Liver (tissue), 3 donors: ENCODE data around the gene KIF3B.

Experiments used
- CTCF ChIP-seq: fragments of 150-350 bp; IDR thresholded peaks from 2 replicates; pipeline ENCODE4 v1.5.1; 2017; ENCODE audit warnings: improper control_type of control experiment, low read depth, low read length; ENCODE audit not compliant: missing input control
- RAD21 ChIP-seq, 2 donors: IDR thresholded peaks; 2 replicates each; pipeline ENCODE4 v1.6.1; 2016; ENCODE audit warnings: antibody characterized with exemption in 2 of 2, mild to moderate bottlenecking in 2 of 2
- ZBTB33 ChIP-seq: IDR thresholded peaks from 2 replicates; pipeline ENCODE4 v1.6.1; 2016; ENCODE audit warnings: antibody characterized with exemption
- donor health status: healthy.
- donor health status: healthy.

- TF ChIP-seq RAD21 (IDR thresholded peaks at IDR 0.05) (peak in 1 of 2 donors; percentile 2), CTCF (no peak), ZBTB33 (peak; percentile 100)
These were observed 80.6 kb downstream of the KIF3B start, which contains the start of gene ASXL1 for GRCh38 chr20:32357869-32358631.
